Ovary (tissue), 3 donors: Measurements from ENCODE around the gene STRN.

Experiments
- EP300 ChIP-seq: sonication (generic); formaldehyde crosslinking; IDR thresholded peaks from one replicate; pipeline ENCODE4 v1.6.1; 2017; ENCODE audit warnings: antibody characterized with exemption
- POLR2A ChIP-seq: fragments of 450-650 bp; IDR thresholded peaks from one replicate; pipeline ENCODE4 v1.6.1; 2017; ENCODE audit warnings: antibody characterized with exemption, mild to moderate bottlenecking, moderate library complexity
- TF ChIP-seq, protein P1 (sequence below), 3 donors: fragments of 450-650 bp in 2 of 3; fragments of 200-600 bp in 1 of 3; IDR thresholded peaks; one replicate each; pipeline versions ENCODE4 v1.5.1 to v1.8.0; 2016 to 2022; ENCODE audit warnings: antibody characterized with exemption in 3 of 3, mild to moderate bottlenecking in 1 of 3
- donor health status: DM: no; HTN: no; CAD: no.

DNA sequence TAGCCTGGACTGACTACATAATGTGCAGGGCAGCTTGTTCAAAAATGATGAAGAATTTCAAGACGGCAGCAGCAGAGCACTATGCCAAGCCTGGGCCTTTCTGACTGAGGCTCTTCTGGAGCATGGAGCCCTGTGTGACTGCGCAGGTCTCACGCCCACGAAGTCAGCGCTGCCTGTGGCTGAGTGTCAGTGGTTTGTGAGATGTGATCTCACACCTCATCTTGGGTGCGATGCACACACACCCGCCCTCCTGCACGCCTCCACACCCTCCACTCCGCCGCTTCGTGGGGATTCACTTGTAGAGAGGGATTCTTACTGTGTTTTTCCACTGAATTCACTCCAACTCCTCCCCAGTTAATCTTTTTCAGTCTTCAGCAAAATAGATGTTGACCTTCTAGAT is 166.0 kb downstream of the STRN start:
- TF ChIP-seq POLR2A (no peak), EP300 (no peak)
- TF ChIP-seq, protein P1, sequence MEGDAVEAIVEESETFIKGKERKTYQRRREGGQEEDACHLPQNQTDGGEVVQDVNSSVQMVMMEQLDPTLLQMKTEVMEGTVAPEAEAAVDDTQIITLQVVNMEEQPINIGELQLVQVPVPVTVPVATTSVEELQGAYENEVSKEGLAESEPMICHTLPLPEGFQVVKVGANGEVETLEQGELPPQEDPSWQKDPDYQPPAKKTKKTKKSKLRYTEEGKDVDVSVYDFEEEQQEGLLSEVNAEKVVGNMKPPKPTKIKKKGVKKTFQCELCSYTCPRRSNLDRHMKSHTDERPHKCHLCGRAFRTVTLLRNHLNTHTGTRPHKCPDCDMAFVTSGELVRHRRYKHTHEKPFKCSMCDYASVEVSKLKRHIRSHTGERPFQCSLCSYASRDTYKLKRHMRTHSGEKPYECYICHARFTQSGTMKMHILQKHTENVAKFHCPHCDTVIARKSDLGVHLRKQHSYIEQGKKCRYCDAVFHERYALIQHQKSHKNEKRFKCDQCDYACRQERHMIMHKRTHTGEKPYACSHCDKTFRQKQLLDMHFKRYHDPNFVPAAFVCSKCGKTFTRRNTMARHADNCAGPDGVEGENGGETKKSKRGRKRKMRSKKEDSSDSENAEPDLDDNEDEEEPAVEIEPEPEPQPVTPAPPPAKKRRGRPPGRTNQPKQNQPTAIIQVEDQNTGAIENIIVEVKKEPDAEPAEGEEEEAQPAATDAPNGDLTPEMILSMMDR (IDR thresholded peaks at IDR 0.05), result no peak
